HG03060 (cell line): ENCODE results near the gene UNC5CL.
"Not testable (repeated sequence)": the region's sequence is repeated elsewhere in the genome, so short reads cannot be mapped to it uniquely, and the experiment has no call there.

ENCODE experiments used
- ATAC-seq: cut with Tn5 transposase; IDR thresholded peaks from one replicate; pipeline ENCODE4 v1.9.1; 2021; ENCODE audit warnings: low read depth, moderate number of reproducible peaks; ENCODE audit not compliant: unreplicated experiment

Gene UNC5CL

DNA sequence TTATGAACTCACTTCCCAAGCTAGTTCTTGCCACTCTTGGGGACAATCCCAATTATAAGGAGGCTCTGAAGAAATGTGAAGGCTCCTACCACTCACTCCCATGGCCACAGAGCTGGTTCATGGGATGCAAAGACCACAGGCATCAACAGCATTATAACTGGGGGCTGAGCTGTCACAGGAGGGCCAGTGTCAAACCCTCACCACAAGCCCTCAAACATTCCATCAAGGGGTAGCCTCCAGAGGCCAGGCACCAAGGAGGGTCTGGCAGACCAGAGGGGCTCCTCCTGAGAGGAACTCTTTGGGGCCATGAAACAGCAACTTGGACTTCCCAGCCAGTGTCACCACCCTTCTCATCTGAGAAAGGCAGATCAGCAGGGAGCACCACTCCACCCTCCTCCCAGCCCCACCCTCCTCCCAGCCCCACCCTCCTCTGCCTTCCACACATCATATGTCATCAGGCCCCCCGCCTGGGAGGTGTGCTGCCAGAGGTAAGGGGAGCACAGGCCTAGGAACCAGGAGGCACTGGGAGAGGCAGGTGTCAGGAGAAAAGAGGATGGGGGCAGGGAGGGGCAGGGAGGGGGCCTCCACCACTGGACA lies 2.0 kb upstream of the UNC5CL start:
- no peak for ATAC-seq

DNA sequence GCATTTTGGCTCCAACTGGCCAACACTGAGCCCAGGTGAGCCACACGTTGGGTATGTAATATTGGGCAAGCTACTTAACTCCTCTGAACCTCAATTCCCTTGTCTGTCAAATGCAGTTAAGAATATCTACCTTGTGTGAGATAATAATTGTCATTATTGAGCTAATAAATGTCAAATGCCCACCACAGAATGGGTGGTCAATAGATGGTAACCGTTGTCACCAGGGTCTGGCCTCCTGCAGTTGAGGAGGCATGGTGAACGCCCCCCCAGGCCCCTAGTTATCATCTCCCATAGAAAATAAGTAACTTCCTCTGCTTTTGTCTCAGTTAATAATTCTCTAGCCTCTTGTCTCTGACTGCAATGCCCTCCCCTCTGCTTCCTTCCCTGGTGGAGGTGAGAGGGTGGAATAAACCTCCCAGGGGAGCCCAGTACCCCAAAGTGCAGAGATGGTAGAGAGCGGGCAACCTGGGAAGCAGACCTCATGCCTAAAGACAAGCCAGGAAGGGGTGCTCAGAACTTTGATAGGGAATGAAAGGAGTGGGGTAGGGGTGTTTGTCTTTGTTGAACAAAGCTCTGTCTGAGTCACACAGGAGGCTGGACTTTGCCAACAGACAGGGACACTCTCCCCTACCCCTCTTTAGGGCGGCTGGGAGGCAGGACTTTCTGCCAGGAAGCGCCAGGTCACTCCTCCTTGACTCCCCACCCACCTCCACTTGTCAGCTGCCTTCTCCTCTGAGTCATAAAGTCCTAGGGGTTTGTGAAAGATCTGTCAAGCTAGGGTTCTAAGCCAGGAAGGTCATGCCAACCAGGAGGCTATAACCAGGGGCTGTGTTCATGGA lies 1.3 kb upstream of the UNC5CL start:
- ATAC-seq: no peak

- no peak for ATAC-seq
These were observed 816 bp downstream of the UNC5CL start for GRCh38 chr6:41038205-41038604.

- no peak for ATAC-seq
These were observed 1.7 kb downstream of the UNC5CL start for GRCh38 chr6:41037107-41037900.

GRCh38 chr6:41036601-41037000 lies 2.4 kb downstream of the UNC5CL start:
- no peak for ATAC-seq

DNA sequence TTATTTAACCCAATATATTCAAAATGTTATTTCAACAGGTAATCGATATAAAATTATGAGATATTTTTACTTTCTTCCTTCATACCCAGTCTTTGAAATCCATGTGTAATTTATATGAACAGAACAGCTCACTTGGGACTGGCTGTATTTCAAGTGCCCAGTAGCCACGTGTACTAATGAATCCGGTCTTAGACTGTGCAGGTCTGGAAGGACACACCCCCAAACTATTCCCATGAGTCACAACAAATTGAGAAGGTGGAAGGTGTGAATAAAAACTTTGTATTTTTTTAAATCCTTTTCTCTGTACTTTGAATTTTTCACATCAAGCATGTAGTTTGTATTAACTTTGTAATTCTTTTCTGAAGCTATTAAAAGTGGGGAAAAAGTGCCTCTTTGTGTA lies 2.8 kb downstream of the UNC5CL start:
- ATAC-seq: no peak

DNA sequence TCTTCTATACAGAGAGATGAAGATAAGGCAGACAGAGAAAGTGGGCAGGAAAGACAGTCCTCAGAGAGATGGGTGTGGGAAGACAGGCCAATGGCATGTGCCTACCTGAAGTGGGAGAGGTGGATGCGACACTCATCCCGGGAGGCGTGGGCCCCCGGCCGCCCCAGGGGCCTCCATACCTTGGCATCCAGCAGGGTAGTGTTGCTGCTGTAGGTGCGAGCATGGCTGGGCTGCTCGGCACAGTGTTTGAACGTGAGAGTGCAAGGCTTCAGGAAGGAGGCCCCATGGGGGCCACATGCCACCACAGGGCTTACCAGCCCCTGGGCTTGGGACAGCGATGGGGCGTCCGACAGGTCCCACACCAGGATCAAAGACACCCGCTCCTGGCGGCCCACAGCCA lies 5.2 kb downstream of the UNC5CL start:
- no peak for ATAC-seq

GRCh38 chr6:41032830-41033229 lies 6.2 kb downstream of the UNC5CL start:
- ATAC-seq: no peak

DNA sequence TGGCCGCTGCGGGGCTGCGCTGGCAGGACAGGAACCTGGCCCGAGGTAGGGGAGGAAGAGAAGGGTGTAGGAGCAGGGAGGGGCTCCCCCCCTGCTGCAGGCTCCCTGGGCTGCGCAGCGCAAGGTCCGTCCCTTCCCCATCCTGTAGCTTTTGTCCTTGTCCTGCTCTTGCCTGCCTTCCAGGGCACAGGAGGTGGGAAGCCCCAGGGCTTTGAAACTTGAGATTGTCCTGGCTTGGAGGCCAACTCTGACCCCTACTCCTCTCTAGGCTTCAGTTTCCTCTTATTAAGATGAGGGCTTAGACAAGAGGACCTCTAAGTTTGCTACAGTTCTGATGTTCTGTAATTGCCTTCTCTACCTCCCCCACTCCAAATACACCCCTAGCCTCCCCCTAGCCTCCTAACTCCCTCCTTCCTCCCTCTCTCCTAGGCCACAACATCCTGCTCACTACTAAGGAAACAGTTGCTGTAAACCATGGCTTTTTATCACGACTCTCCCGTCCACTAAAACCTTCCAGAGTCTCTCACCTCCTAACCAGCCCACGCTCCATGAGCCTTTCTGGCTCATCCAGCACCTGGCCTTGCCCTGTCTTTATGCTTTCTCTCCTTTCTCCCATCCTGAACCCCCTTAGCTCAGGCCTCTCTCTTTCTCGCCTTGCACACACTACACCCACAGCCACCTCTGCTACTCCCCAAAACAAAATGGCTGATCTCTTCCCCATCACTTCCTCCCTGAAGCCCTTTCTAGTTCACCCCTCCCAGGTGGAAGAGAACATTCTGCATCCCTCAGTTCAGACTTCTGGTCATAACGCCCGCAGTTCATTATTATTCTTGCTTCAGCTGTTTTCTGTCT lies 10.2 kb downstream of the UNC5CL start:
- ATAC-seq: no peak

- ATAC-seq: no peak
These were observed 11.0 kb downstream of the UNC5CL start for GRCh38 chr6:41027799-41028560.

GRCh38 chr6:41027241-41027640 lies 11.8 kb downstream of the UNC5CL start:
- ATAC-seq: no peak

DNA sequence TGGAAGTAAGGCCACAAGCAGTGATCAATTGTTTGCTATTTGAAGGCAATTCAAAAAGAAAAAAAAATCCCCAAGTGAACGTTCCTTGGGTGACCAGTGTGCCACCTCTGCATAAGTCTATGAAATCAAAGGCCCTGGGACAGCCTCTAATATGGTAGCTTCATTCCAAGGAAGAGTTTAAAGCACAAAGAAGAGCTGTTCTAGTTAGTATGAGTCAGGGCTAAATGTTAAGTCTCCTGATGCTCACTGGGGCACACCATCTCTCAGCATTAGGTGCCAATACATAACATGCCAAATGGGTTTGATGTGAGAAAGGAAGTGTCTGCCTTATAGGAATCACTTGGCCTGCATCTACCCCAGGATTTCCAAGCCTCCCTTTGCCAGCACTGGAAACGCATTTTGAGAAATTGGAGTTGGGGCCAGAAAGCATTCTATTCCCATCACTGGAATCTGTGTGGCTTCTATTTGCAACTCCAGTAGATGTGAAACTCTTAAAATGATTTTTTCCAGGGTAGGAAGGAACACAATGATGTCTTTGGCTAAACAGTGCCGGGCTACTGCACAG lies 13.0 kb downstream of the UNC5CL start:
- ATAC-seq: no peak

DNA sequence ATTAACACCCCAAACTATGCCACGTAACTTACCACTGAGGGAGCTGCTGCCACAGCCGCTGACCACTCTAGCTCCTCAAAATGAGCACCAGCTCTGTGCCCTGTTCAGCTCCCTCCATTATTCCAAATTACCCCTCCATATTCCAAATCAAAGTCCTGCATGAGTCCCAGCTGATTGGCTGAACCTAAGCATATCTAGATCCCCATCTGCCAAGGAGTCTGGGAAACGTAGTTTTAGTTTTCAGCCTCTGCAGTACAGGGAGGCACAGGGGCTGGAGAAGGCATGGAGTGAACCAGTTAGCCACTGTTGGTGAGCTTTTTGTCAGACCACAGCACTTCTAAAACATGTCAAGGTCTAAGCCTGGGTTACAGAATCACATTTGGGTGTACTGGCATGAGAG lies 15.9 kb downstream of the UNC5CL start:
- no peak for ATAC-seq

GRCh38 chr6:41022294-41022693 lies 16.7 kb downstream of the UNC5CL start:
- no peak for ATAC-seq

DNA sequence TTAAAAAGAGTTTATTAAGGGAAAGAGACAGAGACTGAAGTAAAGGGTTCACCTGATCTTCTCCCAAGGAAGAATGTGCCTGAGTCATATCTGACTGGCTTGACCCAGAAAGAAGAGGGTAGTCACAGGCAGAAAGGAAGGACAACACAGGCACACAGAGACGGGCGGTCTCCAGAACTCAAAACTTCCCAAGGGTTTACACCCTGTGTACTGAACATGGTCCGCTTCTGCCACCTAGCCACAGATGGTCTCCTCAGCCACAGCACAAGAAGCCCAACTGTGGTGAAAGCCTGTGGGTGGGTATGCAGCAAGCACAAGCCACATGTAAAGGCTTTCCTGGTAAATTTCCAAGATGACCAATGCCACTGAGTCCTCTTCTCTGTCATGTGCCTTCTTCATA lies 17.2 kb downstream of the UNC5CL start:
- no peak for ATAC-seq

DNA sequence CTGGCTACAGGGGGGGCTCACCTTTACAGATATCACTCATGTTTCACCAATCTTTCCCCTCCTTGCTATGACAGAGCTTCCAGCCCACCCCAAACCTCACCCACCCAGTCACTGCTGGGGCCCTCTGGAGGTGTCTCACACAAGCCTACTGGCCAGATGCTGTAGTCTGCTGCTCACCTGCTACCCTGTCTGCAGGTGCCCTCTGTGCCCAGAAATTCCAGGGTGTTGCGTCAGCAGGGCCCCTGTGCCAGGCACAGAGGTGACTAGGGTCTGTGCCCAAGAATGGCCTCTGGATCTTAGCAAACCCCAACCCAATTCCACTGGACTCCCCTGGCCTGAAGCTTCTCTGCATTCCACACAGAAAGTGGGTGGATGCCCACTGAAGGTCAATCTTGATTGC lies 21.4 kb downstream of the UNC5CL start:
- no peak for ATAC-seq

DNA sequence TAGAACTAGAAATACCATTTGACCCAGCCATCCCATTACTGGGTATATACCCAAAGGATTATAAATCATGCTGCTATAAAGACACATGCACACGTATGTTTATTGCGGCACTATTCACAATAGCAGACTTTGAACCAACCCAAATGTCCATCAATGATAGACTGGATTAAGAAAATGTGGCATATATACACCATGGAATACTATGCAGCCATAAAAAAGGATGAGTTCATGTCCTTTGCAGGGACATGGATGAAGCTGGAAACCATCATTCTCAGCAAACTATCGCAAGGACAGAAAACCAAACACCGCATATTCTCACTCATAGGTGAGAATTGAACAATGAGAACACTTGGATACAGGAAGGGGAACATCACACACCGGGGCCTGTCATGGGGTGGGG lies 23.2 kb downstream of the UNC5CL start:
- ATAC-seq: not testable (repeated sequence)

DNA sequence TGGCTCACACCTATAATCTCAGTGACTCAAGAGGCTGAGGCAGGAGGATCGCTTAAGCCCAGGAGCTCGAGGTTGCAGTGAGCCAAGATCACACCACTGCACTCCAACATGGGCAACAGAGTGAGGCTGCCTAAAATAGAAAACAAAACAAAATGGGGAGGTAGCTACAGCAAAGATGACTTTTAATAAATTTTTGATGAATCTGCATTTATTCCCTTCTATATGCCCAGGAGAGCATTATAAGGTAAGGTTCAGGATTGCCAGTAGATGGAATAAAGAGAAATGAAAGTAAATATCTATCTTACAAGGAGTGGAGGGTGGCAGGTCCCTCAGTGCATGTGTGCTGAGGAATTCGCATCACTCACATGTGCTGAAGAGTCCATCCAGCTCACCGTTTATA lies 24.2 kb downstream of the UNC5CL start:
- no peak for ATAC-seq

GRCh38 chr6:41013466-41014153 lies 25.4 kb downstream of the UNC5CL start:
- no peak for ATAC-seq
